Upper lobe of right lung (tissue), 1 donor: ENCODE measurements around the gene POLA2. TPM values are rescaled to one million over a fixed set of nuclear protein-coding genes. Genes with fewer than 3 reads are reported as not detected.

Experiments used
- ATAC-seq: fragments of 200-7000 bp; cut with Tn5 transposase; one replicate; pipeline ENCODE4 v1.9.1; 2020; ENCODE audit warnings: mild to moderate bottlenecking, moderate library complexity
- DNase-seq: peaks from one replicate; pipeline ENCODE4 v3.0.0-alpha.2; 2020
- H3K27ac ChIP-seq: fragments of 200-600 bp; one replicate; pipeline ENCODE4 v1.8.0; 2022
- H3K27me3 ChIP-seq: fragments of 200-600 bp; one replicate; pipeline ENCODE4 v1.8.0; 2022; ENCODE audit warnings: mild to moderate bottlenecking
- H3K36me3 ChIP-seq: fragments of 200-600 bp; one replicate; pipeline ENCODE4 v1.8.0; 2022
- H3K4me1 ChIP-seq: fragments of 200-600 bp; one replicate; pipeline ENCODE4 v1.8.0; 2022
- H3K4me3 ChIP-seq: fragments of 200-600 bp; one replicate; pipeline ENCODE4 v1.8.0; 2022; ENCODE audit warnings: mild to moderate bottlenecking
- H3K9me3 ChIP-seq: fragments of 200-600 bp; one replicate; pipeline ENCODE4 v1.8.0; 2022
- CTCF ChIP-seq: fragments of 200-600 bp; IDR thresholded peaks from one replicate; pipeline ENCODE4 v1.8.0; 2022; ENCODE audit warnings: antibody characterized with exemption
- intact Hi-C: fragments of 100-400 bp; cut with DNase I; formaldehyde crosslinking; loops from one replicate; pipeline ENCODE4 v1.11.0; 2022
- long read RNA-seq: library from polyadenylated mRNA; unstranded; transcript quantifications from one replicate; pipeline ENCODE4 v2.0.0, GENCODE V29; 2021
- total RNA-seq: library from RNA; stranded (reverse); fragmentation: NEBNext Ultra II Directional; extraction: Animal tissue kit (Norgen Biotek cat#: 25700); gene quantifications from one replicate; pipeline ENCODE4 v1.2.1, GENCODE V29; 2021
- donor health status: DM: no; HTN: yes; CAD: no; lungs with severe emphysema.

POLA2 gene
- total RNA-seq: 9.5 TPM
- long read RNA-seq, transcript POLA2-201 (18 exons, 3,744 nt): major isoform, 7 of 10 reads
- long read RNA-seq, partial matches to known transcripts: 0 of 10 reads
- long read RNA-seq, other reads (novel, unspliced or antisense): 3 of 10 reads

- no peaks in the 10 kb centered on the region for H3K9me3 ChIP-seq
- peak within 1 kb of the TSS; percentile 75 for H3K4me3 ChIP-seq
- intact Hi-C loops: no loop called here
- ATAC-seq (peak; percentile 98), DNase-seq (peak; percentile 97)
- peaks cover 7% of the 10 kb centered on the region for H3K4me1 ChIP-seq
- no peaks in the 10 kb centered on the region for H3K36me3 ChIP-seq
- H3K27ac ChIP-seq: peak within 1 kb of the TSS; percentile 95
- TF ChIP-seq CTCF: no peak
- no peaks in the 10 kb centered on the region for H3K27me3 ChIP-seq
Measured at GRCh38 chr11:65261591-65262380, at the start of gene POLA2. Gene POLA2 (plus strand): TSS chr11:65261962. CDS start chr11:65262293, 331 bp downstream.

GRCh38 chr11:65212226-65212801 is 49.4 kb upstream of the POLA2 start:
- no peak overlapping the region for H3K27ac ChIP-seq
- H3K36me3 ChIP-seq: peaks cover 34% of the 10 kb centered on the region
- intact Hi-C loops: no loop called here
- H3K4me1 ChIP-seq: peaks cover 13% of the 10 kb centered on the region
- no peaks in the 10 kb centered on the region for H3K27me3 ChIP-seq
- ATAC-seq (no peak), DNase-seq (no peak)
- H3K9me3 ChIP-seq: no peaks in the 10 kb centered on the region
- no peak overlapping the region for H3K4me3 ChIP-seq
- no peak for TF ChIP-seq CTCF

GRCh38 chr11:65213322-65214211 is 48.2 kb upstream of the POLA2 start:
- peaks cover 33% of the 10 kb centered on the region for H3K36me3 ChIP-seq
- no peaks in the 10 kb centered on the region for H3K27me3 ChIP-seq
- H3K4me1 ChIP-seq: peaks cover 5% of the 10 kb centered on the region
- ATAC-seq: peak; percentile 27
- no peak overlapping the region for H3K27ac ChIP-seq
- intact Hi-C loops: no loop called here
- H3K4me3 ChIP-seq: no peak overlapping the region
- no peak for TF ChIP-seq CTCF
- DNase-seq: no peak
- H3K9me3 ChIP-seq: no peaks in the 10 kb centered on the region

- ATAC-seq (no peak), DNase-seq (no peak)
- TF ChIP-seq CTCF: no peak
- Histone ChIP-seq H3K9me3 (no peaks in the 10 kb centered on the region), H3K36me3 (peaks cover 27% of the 10 kb centered on the region), H3K4me1 (no peaks in the 10 kb centered on the region), H3K27ac (no peak overlapping the region), H3K27me3 (no peaks in the 10 kb centered on the region), H3K4me3 (no peak overlapping the region)
- intact Hi-C loops: no loop called here
Measured at GRCh38 chr11:65214212-65214845, 47.4 kb upstream of the POLA2 start.

- ATAC-seq (no peak), DNase-seq (no peak)
Measured at GRCh38 chr11:65215441-65216076, 46.2 kb upstream of the POLA2 start.

More at GRCh38 chr11:65215441-65216076, 46.2 kb upstream of the POLA2 start:
- no peaks in the 10 kb centered on the region for H3K9me3 ChIP-seq
- no peaks in the 10 kb centered on the region for H3K4me1 ChIP-seq
- intact Hi-C loops: no loop called here
- H3K27me3 ChIP-seq: no peaks in the 10 kb centered on the region
- H3K27ac ChIP-seq: no peak overlapping the region
- H3K4me3 ChIP-seq: no peak overlapping the region
- H3K36me3 ChIP-seq: peaks cover 15% of the 10 kb centered on the region
- no peak for TF ChIP-seq CTCF
